SU-DHL-6 (cell line): ENCODE results near the gene DMRT3.

Experiments used
- CTCF ChIP-seq: fragments of 200-600 bp; sonication (generic); IDR thresholded peaks from one replicate; pipeline ENCODE4 v1.5.1; 2017; ENCODE audit warnings: antibody characterized with exemption, mild to moderate bottlenecking, low read length, moderate library complexity; ENCODE audit not compliant: insufficient read depth, poor library complexity, severe bottlenecking
- EZH2phosphoT487 ChIP-seq: fragments of 200-600 bp; sonication (generic), shearing (Covaris generic); conservative IDR thresholded peaks from 2 replicates; pipeline ENCODE4 v1.6.1; 2018; ENCODE audit warnings: mild to moderate bottlenecking, antibody characterized with exemption, low read length, moderate library complexity, mixed read lengths

GRCh38 chr9:971901-972500 is 4.5 kb upstream of the DMRT3 start:
- no peak for TF ChIP-seq CTCF
- TF ChIP-seq EZH2phosphoT487: no peak
